GM18520 (cell line): Measurements from ENCODE around the gene HOXA7.

Experiments
- ATAC-seq: cut with Tn5 transposase; IDR thresholded peaks from one replicate; pipeline ENCODE4 v1.9.1; 2021; ENCODE audit not compliant: unreplicated experiment

The HOXA7 gene

DNA sequence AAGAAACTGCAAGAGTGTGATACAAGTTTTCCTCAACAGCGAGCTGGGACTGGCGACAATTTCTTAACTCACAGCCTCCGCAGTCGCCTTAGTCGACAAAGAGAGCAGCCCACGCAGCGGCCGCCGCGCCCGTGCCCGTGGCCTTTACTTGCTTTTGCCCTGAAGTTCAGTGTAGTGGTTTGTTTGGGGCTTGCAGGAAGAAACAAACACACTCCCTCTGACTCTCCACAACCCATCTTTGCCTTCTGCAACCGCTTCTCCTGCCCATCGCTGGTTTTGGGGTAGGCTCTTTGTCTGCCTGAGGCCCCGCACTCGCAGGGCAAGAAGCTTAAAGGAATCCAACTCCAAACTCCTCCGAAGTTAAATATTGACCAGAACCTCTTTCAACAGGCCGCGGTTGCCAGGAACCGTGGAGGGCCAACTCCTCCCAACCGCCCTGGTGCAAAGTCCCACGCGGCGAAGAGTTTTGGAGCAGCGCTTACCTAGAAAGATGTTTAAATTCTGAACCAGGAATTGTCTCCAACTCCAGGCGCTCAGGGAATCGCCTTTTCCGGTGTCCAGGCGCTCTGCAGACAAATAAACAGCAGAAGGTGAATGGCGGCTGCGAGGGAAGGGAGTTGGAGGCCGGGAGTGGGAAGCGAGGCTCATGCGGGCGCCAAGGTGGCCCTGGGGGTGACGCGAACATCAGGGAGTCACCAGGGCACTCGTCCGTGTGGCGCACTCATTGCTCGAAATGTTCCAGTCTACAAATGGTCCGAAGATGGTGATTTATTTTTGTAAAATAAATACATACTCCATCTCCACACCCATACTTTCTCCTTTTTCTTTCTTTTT, 34.2 kb downstream of the HOXA7 start:
- no peak for ATAC-seq

- no peak for ATAC-seq
These were observed 34.8 kb downstream of the HOXA7 start for GRCh38 chr7:27121684-27122076.

DNA sequence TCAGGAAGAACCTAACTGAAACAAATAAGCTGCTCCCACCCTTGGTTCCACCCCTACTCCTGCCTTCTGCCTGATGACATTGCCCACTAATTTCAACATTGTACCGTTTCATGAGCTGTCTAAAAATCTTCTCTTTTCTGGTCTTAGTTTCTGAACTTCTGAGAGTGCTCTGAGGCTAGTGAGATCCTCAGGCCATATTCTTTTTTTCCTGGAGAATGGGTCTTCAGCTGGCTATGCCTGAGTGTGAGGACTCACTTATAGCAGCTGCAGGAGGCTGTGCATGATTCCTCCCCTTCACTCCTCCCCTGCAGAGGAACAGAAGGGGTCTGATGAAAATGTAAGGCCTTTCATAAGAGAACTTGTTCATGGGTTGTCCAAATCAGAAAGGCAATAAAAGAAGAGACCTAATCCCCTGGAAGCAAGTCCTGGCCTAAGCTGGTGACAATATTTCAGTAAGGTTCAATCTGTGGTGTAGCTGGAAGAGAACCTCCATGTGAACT, 37.0 kb downstream of the HOXA7 start:
- ATAC-seq, result no peak

DNA sequence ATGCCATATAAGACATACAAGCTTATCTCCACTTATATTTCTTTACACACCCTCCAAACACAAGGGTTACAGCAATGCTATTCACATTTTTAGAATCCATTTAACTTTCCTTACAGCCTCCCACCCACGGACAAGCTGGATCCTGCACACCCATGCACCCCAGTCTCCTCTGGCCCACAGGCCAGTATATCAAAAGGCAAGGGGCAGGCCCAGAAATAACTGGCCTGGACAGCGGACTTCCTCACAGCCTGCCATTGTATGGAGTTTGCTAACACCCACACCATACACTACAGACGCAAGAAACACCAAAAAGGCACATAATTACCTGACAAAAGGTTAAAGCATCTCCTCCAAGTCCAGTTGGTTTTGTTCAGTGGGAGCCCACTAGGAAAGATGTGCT, 37.9 kb downstream of the HOXA7 start:
- no peak for ATAC-seq

- no peak for ATAC-seq
These were observed 38.5 kb downstream of the HOXA7 start for GRCh38 chr7:27117887-27118491.

GRCh38 chr7:27116962-27117886, 39.3 kb downstream of the HOXA7 start:
- no peak for ATAC-seq

DNA sequence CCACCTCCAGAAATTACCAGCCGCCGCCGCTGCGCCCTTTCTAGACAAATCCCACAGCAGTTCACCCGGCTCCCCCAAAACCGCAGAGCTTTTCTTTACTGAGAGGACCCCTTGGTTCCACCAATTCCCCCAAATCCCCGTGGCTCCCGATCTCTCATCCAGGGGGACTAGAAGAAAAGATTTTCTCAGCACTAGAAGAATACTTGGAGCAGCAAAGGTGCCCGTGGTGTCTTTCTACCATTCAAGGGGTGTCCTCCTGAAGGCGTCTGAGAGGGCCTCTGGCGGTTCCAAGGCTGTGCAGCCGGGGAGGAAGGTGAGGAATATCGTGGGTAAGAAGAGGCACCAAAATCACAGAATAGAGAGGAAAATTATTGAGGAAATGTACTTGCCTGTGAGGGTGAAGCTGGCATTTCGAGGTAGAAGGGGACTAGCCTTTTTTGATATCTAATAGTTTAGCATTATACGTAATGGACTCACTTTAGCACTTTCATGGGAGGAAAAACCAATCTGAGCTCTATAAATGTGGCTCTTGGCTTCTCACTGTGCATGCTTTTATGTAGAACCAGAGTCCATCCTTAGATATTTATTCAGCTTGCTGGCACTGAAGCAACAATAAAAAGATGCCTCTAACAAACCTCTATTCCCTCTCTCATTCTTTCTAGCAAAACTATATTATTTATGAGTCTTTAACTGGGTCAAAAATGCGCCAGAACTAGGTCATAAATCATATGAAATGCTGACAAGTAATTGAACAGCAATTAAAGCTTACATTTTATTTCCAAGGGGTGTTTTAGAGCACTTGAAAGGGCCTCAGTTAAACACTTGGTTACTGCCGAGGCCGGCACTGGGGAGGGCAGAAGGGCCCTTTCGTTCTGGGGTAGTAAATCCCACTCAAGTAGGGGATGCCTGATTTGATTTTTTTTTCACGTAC, 40.2 kb downstream of the HOXA7 start:
- ATAC-seq, result no peak

DNA sequence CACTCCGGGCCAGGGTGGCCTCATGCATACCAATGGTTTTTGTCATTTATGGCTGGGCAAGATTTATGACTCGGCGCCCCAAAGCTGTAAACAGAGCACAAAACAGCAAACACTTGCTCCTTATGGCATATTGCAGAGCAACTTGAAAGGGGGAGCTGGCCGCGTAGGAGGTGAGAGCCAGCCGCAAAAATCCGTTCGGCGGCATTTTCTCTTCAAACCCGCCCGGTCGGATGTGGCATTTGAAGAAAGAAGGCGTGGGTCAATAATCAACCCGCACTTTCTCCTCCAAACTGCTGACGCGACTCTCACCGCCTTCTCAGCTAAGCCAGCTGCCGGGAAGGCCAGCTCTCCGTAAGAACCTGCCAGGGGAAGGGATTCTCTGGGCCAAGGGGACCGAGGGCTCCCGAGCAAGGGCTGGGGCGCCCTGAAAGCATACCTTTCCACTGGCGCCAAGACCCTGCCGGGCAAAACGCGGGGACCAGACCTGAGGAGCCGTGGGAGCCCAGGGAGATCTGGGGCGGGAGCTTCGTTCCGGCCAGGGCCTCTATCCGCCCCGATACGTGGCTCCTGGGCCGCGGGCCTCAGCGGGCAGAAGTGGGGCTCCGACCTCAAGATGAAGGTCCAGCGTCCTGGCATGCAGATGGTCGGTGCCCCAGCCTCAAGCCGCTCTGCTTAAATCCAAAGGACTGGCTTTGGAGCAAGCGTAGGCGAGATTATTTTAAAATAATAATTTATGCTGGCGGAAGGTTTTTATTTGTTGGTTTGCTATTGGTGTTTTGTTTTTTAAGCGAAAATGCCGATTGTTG, 41.1 kb downstream of the HOXA7 start:
- ATAC-seq, result no peak

GRCh38 chr7:27114881-27115220, 41.6 kb downstream of the HOXA7 start:
- ATAC-seq, result no peak

GRCh38 chr7:27113991-27114769, 42.3 kb downstream of the HOXA7 start:
- no peak for ATAC-seq

DNA sequence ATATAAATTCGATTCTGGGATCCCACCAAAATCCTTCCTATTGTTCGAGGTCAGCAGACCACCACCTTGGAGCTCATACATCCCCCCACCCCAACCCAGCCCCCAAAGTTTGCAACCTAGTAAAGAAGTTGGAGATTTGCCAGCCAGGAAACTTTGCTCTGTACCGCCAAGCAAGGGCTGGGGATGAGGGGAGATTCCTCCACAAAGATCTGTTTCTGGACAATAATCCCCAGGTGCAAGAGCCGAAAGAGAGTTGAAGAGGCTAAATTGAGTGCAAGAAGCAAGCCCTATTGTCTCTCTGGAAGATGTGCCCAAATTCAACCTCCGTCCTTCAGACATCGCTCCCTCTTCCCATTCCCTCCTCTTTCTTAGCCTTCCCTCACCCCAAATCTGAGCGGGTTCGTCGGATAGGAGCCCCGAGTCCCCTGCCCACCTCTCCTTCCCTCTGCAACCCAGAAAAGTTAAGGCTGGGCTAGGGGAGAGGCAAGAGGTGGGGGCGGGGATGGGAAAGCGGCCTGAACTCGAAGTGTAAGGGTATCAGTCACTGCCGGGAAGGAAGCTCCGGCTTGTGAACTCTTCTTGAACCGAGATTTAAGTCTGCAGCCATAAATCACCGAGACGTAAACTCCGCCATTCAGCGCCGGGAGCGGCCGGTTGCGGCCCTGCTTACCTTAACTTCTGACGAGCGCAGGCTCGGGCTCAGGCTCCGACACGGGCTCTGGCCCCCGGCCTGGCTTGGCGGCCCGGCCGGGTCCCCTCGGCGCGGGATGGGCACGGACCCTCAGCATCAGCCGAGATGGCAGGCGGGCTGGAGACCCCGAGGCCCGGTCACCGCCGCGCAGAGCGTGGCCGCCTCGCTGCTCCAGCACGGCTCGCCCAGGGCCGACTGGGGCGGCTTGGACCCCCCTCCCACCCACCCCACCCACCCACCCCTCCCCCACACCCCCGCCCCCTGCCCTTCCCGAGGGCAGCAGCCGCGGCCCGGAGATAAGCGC, 43.2 kb downstream of the HOXA7 start:
- no peak for ATAC-seq

GRCh38 chr7:27112361-27112760, 44.1 kb downstream of the HOXA7 start:
- no peak for ATAC-seq

DNA sequence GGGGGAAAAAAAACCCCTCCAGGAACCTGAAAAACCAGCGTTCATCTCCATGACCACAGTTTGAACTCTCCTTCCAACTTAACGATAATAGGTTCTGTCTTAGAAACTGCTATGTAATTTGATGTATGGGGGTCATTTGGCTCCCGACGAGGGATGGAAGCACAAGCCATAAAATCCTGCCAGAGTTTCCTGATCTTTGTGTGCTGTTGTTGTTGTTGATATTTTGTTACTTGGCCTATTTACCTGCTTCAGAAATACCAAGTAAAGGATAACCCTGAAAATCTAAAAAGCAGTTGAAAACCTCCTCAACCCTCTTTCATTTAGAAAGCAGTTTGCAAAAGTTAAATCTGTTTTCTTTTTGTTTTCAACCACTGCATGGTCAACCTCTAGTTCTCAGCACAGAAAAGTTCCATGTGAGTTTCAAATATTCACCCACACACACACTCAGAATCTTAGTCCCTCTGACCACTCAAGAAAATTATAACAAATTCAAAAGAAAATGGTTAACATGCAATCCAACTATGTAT, 44.7 kb downstream of the HOXA7 start:
- ATAC-seq, result no peak

GRCh38 chr7:27111042-27111750, 45.3 kb downstream of the HOXA7 start:
- no peak for ATAC-seq

DNA sequence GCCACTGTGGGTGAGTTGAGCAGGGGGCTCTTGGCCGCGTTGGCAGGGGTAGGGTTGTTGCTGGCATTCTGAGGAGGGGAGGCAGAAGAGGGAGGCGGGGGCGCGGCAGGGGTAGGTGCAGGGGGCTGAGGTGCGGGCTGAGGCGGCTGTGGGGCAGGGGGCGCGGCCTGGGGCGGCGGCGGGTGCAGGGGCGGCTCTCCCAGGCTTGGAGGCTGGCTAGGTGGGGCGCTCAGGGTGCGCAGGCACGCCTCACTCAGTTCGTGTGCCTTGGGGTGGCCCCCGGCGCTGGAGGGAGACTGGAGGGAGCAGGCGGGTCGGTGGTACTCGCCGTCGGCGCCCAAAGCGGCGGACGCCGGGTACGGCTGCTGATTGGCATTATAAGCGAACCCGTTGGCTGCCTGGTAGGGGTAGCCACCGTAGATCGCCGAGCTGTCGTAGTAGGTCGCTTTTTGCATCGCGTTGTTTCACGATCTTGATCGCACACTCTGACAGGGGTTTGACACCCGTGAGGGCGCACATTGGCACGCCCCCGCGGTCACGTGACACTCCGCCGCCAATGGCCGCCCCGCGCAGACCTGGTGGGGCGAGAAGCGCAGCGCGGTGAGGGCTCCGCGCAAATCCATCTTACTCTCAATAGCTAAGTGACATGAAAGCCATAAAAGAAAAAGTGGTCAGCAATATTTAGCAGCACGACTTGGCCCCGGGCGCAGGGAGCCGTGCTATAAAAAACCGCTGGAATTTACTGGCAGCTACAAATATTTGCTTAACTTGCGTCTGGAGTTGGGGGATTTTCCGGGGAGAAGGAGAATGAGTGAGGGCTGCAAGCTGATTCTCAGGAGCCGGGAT, 46.1 kb downstream of the HOXA7 start:
- no peak for ATAC-seq
